GM12878 (cell line): ENCODE data around the gene SHB. TPM values are rescaled to one million over a fixed set of nuclear protein-coding genes. Genes with fewer than 3 reads are reported as not detected.

Experiments
- ATAC-seq: fragments of 200-7000 bp; cut with Tn5 transposase; 3 replicates; pipeline ENCODE4 v1.9.1; 2020; ENCODE audit warnings: mild to moderate bottlenecking, moderate library complexity
- BruUV-seq: library from RNA; stranded (reverse); fragments of 400-500 nt; replicated peaks from 2 replicates; lab custom pipeline; 2021; lab: Mats Ljungman, UMichigan
- CTCF ChIA-PET: fragments of 300-600 bp; sonication (Branson Sonifier 250); formaldehyde crosslinking; extraction: SDS; loops from one replicate; lab custom pipeline; 2021; ENCODE audit warnings: inconsistent platforms; lab: Yijun Ruan, JAX
- POLR2A ChIA-PET: fragments of 350-600 bp; formaldehyde crosslinking; extraction: SDS; loops from one replicate; lab custom pipeline; 2021; ENCODE audit warnings: inconsistent platforms; lab: Charles Lee
- RAD21 ChIA-PET: fragments of 300-600 bp; sonication (Branson Sonifier 250); formaldehyde crosslinking; loops from one replicate; lab custom pipeline; 2023; ENCODE audit warnings: antibody characterized with exemption; ENCODE audit not compliant: unreplicated experiment; lab: Charles Lee
- SMC1A ChIA-PET: fragments of 300-600 bp; sonication (Branson Sonifier 250); formaldehyde crosslinking; loops from one replicate; lab custom pipeline; 2023; ENCODE audit not compliant: unreplicated experiment, uncharacterized antibody; lab: Charles Lee
- DNase-seq: peaks from one replicate; pipeline ENCODE4 v3.0.0-alpha.2; 2011; ENCODE audit warnings: low read depth, low spot score
- FAIRE-seq: peaks from 3 replicates; lab custom pipeline; 2011; peaks lifted over from hg19 to GRCh38; lab: Jason Lieb, UNC
- H2AFZ ChIP-seq: 2 replicates; pipeline ENCODE4 v1.6.0; 2011; ENCODE audit warnings: low read depth, low read length, control low read depth; ENCODE audit not compliant: control insufficient read depth
- H3K27ac ChIP-seq: 2 replicates; pipeline ENCODE4 v1.5.1; 2011; ENCODE audit warnings: control low read depth; ENCODE audit not compliant: control insufficient read depth, insufficient read depth
- H3K27me3 ChIP-seq, 2 experiments: replicated peaks in 1 of 2; 2 replicates each; pipeline versions ENCODE4 v1.6.0 to v1.6.1; 2011; ENCODE audit warnings: low read length in 1 of 2; ENCODE audit not compliant: control insufficient read depth in 2 of 2, insufficient read depth in 2 of 2
- H3K36me3 ChIP-seq, 2 experiments: 2 replicates each; pipeline ENCODE4 v1.5.1; 2011; ENCODE audit warnings: low read length in 1 of 2; ENCODE audit not compliant: control insufficient read depth in 2 of 2, insufficient read depth in 2 of 2
- H3K4me1 ChIP-seq: 2 replicates; pipeline ENCODE4 v1.6.1; 2011; ENCODE audit warnings: mild to moderate bottlenecking, low read length, moderate library complexity, mixed read lengths; ENCODE audit not compliant: control insufficient read depth, insufficient read depth
- H3K4me2 ChIP-seq: 2 replicates; pipeline ENCODE4 v1.6.0; 2011; ENCODE audit warnings: control low read depth; ENCODE audit not compliant: control insufficient read depth, insufficient read depth
- H3K4me3 ChIP-seq: fragments of 200-600 bp; sonication (generic); 2 replicates; pipeline ENCODE4 v1.5.1; 2016
- H3K79me2 ChIP-seq: 2 replicates; pipeline ENCODE4 v1.6.0; 2011; ENCODE audit warnings: low read length; ENCODE audit not compliant: control insufficient read depth, insufficient read depth
- H3K9ac ChIP-seq: 2 replicates; pipeline ENCODE4 v1.8.0; 2011; ENCODE audit warnings: low read length, control low read depth, mixed read lengths; ENCODE audit not compliant: control insufficient read depth, insufficient read depth
- H3K9me3 ChIP-seq: replicated peaks from 3 replicates; pipeline ENCODE4 v1.5.1; 2011; ENCODE audit warnings: mild to moderate bottlenecking, low read length; ENCODE audit not compliant: control insufficient read depth, insufficient read depth
- H4K20me1 ChIP-seq: 2 replicates; pipeline ENCODE4 v1.6.0; 2011; ENCODE audit not compliant: control insufficient read depth, insufficient read depth
- CBX5 ChIP-seq: sonication (generic); IDR thresholded peaks from 2 replicates; pipeline ENCODE4 v1.6.1; 2016; ENCODE audit warnings: low read depth, moderate library complexity, mild to moderate bottlenecking, inconsistent platforms
- DPF2 ChIP-seq: fragments of 450-650 bp; IDR thresholded peaks from 2 replicates; pipeline ENCODE4 v1.6.1; 2017; ENCODE audit warnings: mild to moderate bottlenecking
- FOS ChIP-seq: IDR thresholded peaks from 3 replicates; pipeline ENCODE4 v1.6.1; 2011; ENCODE audit warnings: borderline replicate concordance; ENCODE audit not compliant: insufficient read length; ENCODE audit errors: extremely low read depth
- MEF2A ChIP-seq: IDR thresholded peaks from 2 replicates; pipeline ENCODE4 v1.6.1; 2011; ENCODE audit warnings: low read depth, mild to moderate bottlenecking, low read length, moderate library complexity; ENCODE audit not compliant: insufficient read depth
- NFYB ChIP-seq: IDR thresholded peaks from 2 replicates; pipeline ENCODE4 v1.6.1; 2011; ENCODE audit warnings: low read depth, mild to moderate bottlenecking, low read length, improper control_type of control experiment, moderate library complexity; ENCODE audit not compliant: insufficient read depth
- NR2F1 ChIP-seq: fragments of 450-650 bp; conservative IDR thresholded peaks from 2 replicates; pipeline ENCODE4 v1.6.1; 2017; ENCODE audit warnings: mild to moderate bottlenecking
- SIX5 ChIP-seq: IDR thresholded peaks from 2 replicates; pipeline ENCODE4 v1.6.1; 2011; ENCODE audit warnings: mild to moderate bottlenecking, low read depth, low read length, moderate library complexity; ENCODE audit not compliant: severe bottlenecking
- SMAD1 ChIP-seq: fragments of 450-650 bp; IDR thresholded peaks from 2 replicates; pipeline ENCODE4 v1.6.1; 2018; ENCODE audit warnings: mild to moderate bottlenecking, low read depth; ENCODE audit not compliant: partially characterized antibody
- SMAD5 ChIP-seq: IDR thresholded peaks from 2 replicates; pipeline ENCODE4 v1.6.1; 2016; ENCODE audit warnings: antibody characterized with exemption, low read depth
- STAT3 ChIP-seq: IDR thresholded peaks from 2 replicates; pipeline ENCODE4 v1.6.1; 2011; ENCODE audit warnings: low read depth, low read length, improper control_type of control experiment
- TARDBP ChIP-seq: IDR thresholded peaks from 2 replicates; pipeline ENCODE4 v1.6.1; 2016; ENCODE audit warnings: borderline replicate concordance
- ZNF384 ChIP-seq: IDR thresholded peaks from 2 replicates; pipeline ENCODE4 v1.6.1; 2012; ENCODE audit warnings: low read depth, mild to moderate bottlenecking, low read length, improper control_type of control experiment, borderline replicate concordance
- ZSCAN29 ChIP-seq: fragments of 450-650 bp; IDR thresholded peaks from 2 replicates; pipeline ENCODE4 v1.6.1; 2017; ENCODE audit warnings: mild to moderate bottlenecking, moderate library complexity
- WGBS: methylation state at CpG from one replicate; pipeline ENCODE4 v1.1.6; 2016; ENCODE audit warnings: low lambda C conversion rate; ENCODE audit not compliant: insufficient replicate concordance, insufficient coverage; ENCODE audit errors: missing lambda C conversion rate; 5-methylcytosine and 5-hydroxymethylcytosine counted together
- in situ Hi-C: fragments of 300-500 bp; cut with MboI; formaldehyde crosslinking; loops from 9 replicates; pipeline ENCODE4 v1.14.3; 2018; ENCODE audit warnings: mixed read lengths
- intact Hi-C: fragments of 100-400 bp; cut with micrococcal nuclease; formaldehyde crosslinking; loops from one replicate; pipeline ENCODE4 v1.14.2; 2022; ENCODE audit not compliant: unreplicated experiment
- polyA plus RNA-seq, 11 experiments: library from polyadenylated mRNA; depleted of rRNA in 4 of 11; unstranded in 6 of 11; stranded (reverse) in 5 of 11; fragments of >200 nt; fragmentation: Nextera tagmentation in 4 of 11; fragmentation: Illumina TruSeq in 1 of 11; extraction: Ambion mirVana in 4 of 11; extraction: Trizol in 1 of 11; gene quantifications; 1 replicate in 1 of 11; 2 replicates in 10 of 11; pipeline versions ENCODE4 v1.2.1 to v1.2.3, GENCODE V29; 2011 to 2016; ENCODE audit warnings: inconsistent platforms in 2 of 11, missing spikeins in 2 of 11, low read depth in 1 of 11
- total RNA-seq, 4 experiments: library from RNA; depleted of rRNA in 3 of 4; stranded (reverse); fragments of >200 nt in 3 of 4; fragmentation: Illumina TruSeq in 1 of 4; extraction: Trizol in 1 of 4; gene quantifications; 2 replicates each; pipeline versions ENCODE4 v1.2.1 to v1.2.3, GENCODE V29; 2013 to 2021
- TF ChIP-seq, protein P1 (sequence below): IDR thresholded peaks from 2 replicates; pipeline ENCODE4 v1.6.1; 2011; ENCODE audit warnings: borderline replicate concordance, low read depth, mild to moderate bottlenecking, moderate library complexity, mixed read lengths, low read length; ENCODE audit not compliant: insufficient read depth; ENCODE audit errors: extremely low read length
- TF ChIP-seq, protein P2 (sequence below): IDR thresholded peaks from 2 replicates; pipeline ENCODE4 v1.6.1; 2012; ENCODE audit warnings: mild to moderate bottlenecking, low read depth, low read length
- TF ChIP-seq, protein P3 (sequence below): fragments of 150-350 bp; IDR thresholded peaks from 2 replicates; pipeline ENCODE4 v1.6.1; 2014; ENCODE audit warnings: mild to moderate bottlenecking, low read depth, low read length
- TF ChIP-seq, protein P4 (sequence below): fragments of 450-650 bp; IDR thresholded peaks from 2 replicates; pipeline ENCODE4 v1.6.1; 2014; ENCODE audit warnings: mild to moderate bottlenecking

The SHB gene
- total and polyA plus RNA-seq, 10 of the 15 experiments (the other 5 are each of a cell fraction or from before 2014, with no cell fraction given) = 0.29 to 6.2 (median 1.3) TPM

DNA sequence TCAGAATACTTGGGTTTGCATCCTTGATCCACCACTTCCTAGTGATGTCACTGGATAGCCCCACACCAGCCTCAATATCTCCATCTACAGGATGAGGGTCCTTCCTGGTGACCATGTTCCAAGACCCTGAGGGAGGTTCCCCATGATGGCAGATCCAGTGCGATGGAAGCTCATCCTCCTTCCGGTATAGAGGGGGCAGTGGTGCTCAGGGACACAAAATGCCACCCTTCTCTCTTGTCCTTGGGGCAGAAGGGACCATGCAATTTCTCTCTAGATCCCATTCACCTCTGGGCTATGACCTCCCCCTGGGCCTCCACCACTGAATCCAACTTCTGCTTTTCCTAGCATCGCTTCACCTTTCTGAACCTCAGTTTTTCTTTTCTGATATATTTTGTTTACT lies 159.7 kb downstream of the SHB start:
- RAD21 ChIA-PET = interaction anchor here (1.6 to 1.9 kb wide), 2 partner anchors 157 to 179 kb away, joined by 4 to 6 read pairs; no protein-coding TSS in a partner anchor
- Histone ChIP-seq H4K20me1 (no peaks in the 10 kb centered on the region), H3K9me3 (no peaks in the 10 kb centered on the region; the same call in 2 of the 3 replicates), H3K27ac (no peak overlapping the region), H2AFZ (no peak overlapping the region), H3K4me3 (no peak overlapping the region), H3K4me1 (no peaks in the 10 kb centered on the region; the same call in 1 of the 2 replicates), H3K9ac (no peak overlapping the region), H3K27me3 (no peaks in the 10 kb centered on the region), H3K79me2 (no peaks in the 10 kb centered on the region), H3K4me2 (no peak overlapping the region), H3K36me3 (no peaks in the 10 kb centered on the region)
- FAIRE-seq (no peak), ATAC-seq (no peak), DNase-seq (no peak)
- SMC1A ChIA-PET = interaction anchor here (1.0 kb wide), 1 partner anchor 354 kb away, joined by 3 read pairs; no protein-coding TSS in a partner anchor
- POLR2A ChIA-PET = interaction anchor here (0.7 kb wide), 1 partner anchor 13 kb away, joined by 4 read pairs; no protein-coding TSS in a partner anchor
- CTCF ChIA-PET = interaction anchor here (0.5 to 9.5 kb wide), 5 partner anchors 23 to 453 kb away, joined by 3 to 120 read pairs (median 4); no protein-coding TSS in a partner anchor
- no TSS peak for BruUV-seq
- WGBS = 65% methylated on average over 3 of the region's 3 CpGs
- intact Hi-C loops (loop anchor here (10.0 kb wide), 1 partner anchor 315 kb away; the partner anchor contains the start of gene TOMM5), in situ Hi-C loops (loop anchor here (5.0 to 25.0 kb wide), 3 partner anchors 422 to 778 kb away; partner anchors contain the start of gene POLR1E)
- TF ChIP-seq MEF2A = no peak
- TF ChIP-seq, protein P1, sequence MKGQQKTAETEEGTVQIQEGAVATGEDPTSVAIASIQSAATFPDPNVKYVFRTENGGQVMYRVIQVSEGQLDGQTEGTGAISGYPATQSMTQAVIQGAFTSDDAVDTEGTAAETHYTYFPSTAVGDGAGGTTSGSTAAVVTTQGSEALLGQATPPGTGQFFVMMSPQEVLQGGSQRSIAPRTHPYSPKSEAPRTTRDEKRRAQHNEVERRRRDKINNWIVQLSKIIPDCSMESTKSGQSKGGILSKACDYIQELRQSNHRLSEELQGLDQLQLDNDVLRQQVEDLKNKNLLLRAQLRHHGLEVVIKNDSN = no peak
- TF ChIP-seq, protein P2, sequence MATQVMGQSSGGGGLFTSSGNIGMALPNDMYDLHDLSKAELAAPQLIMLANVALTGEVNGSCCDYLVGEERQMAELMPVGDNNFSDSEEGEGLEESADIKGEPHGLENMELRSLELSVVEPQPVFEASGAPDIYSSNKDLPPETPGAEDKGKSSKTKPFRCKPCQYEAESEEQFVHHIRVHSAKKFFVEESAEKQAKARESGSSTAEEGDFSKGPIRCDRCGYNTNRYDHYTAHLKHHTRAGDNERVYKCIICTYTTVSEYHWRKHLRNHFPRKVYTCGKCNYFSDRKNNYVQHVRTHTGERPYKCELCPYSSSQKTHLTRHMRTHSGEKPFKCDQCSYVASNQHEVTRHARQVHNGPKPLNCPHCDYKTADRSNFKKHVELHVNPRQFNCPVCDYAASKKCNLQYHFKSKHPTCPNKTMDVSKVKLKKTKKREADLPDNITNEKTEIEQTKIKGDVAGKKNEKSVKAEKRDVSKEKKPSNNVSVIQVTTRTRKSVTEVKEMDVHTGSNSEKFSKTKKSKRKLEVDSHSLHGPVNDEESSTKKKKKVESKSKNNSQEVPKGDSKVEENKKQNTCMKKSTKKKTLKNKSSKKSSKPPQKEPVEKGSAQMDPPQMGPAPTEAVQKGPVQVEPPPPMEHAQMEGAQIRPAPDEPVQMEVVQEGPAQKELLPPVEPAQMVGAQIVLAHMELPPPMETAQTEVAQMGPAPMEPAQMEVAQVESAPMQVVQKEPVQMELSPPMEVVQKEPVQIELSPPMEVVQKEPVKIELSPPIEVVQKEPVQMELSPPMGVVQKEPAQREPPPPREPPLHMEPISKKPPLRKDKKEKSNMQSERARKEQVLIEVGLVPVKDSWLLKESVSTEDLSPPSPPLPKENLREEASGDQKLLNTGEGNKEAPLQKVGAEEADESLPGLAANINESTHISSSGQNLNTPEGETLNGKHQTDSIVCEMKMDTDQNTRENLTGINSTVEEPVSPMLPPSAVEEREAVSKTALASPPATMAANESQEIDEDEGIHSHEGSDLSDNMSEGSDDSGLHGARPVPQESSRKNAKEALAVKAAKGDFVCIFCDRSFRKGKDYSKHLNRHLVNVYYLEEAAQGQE = no peak
- TF ChIP-seq FOS = no peak
- no peak for TF ChIP-seq SMAD5
- no peak for TF ChIP-seq DPF2
- TF ChIP-seq CBX5 = no peak
- TF ChIP-seq ZNF384 = no peak
- no peak for TF ChIP-seq NR2F1
- TF ChIP-seq NFYB = no peak
- TF ChIP-seq SIX5 = no peak
- no peak for TF ChIP-seq STAT3
- TF ChIP-seq, protein P3, sequence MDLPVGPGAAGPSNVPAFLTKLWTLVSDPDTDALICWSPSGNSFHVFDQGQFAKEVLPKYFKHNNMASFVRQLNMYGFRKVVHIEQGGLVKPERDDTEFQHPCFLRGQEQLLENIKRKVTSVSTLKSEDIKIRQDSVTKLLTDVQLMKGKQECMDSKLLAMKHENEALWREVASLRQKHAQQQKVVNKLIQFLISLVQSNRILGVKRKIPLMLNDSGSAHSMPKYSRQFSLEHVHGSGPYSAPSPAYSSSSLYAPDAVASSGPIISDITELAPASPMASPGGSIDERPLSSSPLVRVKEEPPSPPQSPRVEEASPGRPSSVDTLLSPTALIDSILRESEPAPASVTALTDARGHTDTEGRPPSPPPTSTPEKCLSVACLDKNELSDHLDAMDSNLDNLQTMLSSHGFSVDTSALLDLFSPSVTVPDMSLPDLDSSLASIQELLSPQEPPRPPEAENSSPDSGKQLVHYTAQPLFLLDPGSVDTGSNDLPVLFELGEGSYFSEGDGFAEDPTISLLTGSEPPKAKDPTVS = no peak
- TF ChIP-seq, protein P4, sequence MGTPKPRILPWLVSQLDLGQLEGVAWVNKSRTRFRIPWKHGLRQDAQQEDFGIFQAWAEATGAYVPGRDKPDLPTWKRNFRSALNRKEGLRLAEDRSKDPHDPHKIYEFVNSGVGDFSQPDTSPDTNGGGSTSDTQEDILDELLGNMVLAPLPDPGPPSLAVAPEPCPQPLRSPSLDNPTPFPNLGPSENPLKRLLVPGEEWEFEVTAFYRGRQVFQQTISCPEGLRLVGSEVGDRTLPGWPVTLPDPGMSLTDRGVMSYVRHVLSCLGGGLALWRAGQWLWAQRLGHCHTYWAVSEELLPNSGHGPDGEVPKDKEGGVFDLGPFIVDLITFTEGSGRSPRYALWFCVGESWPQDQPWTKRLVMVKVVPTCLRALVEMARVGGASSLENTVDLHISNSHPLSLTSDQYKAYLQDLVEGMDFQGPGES = no peak
- no peak for TF ChIP-seq ZSCAN29
- no peak for TF ChIP-seq SMAD1
- no peak for TF ChIP-seq TARDBP
